HG02642 (cell line): ENCODE data around the gene ATAD3A.
"Not testable (repeated sequence)": the region's sequence is repeated elsewhere in the genome, so short reads cannot be mapped to it uniquely, and the experiment has no call there.

Experiments used
- ATAC-seq: cut with Tn5 transposase; IDR thresholded peaks from one replicate; pipeline ENCODE4 v1.9.1; 2021; ENCODE audit warnings: mild to moderate bottlenecking; ENCODE audit not compliant: unreplicated experiment, poor library complexity

The ATAD3A gene

GRCh38 chr1:1551524-1552262 is 39.7 kb downstream of the ATAD3A start:
- no peak for ATAC-seq

GRCh38 chr1:1552263-1552639 is 40.3 kb downstream of the ATAD3A start:
- no peak for ATAC-seq

GRCh38 chr1:1553821-1554494 is 42.0 kb downstream of the ATAD3A start:
- no peak for ATAC-seq

GRCh38 chr1:1554550-1554925 is 42.6 kb downstream of the ATAD3A start:
- ATAC-seq, result no peak

- no peak for ATAC-seq
These were observed 43.3 kb downstream of the ATAD3A start for GRCh38 chr1:1554926-1555915.

GRCh38 chr1:1556505-1556904 is 44.5 kb downstream of the ATAD3A start:
- no peak for ATAC-seq

GRCh38 chr1:1556961-1557360 is 45.0 kb downstream of the ATAD3A start:
- not testable (repeated sequence) for ATAC-seq

- not testable (repeated sequence) for ATAC-seq
These were observed 45.7 kb downstream of the ATAD3A start for GRCh38 chr1:1557688-1558087.

- no peak for ATAC-seq
These were observed 46.6 kb downstream of the ATAD3A start for GRCh38 chr1:1558591-1558990.

- no peak for ATAC-seq
These were observed 47.1 kb downstream of the ATAD3A start for GRCh38 chr1:1559066-1559465.

- no peak for ATAC-seq
These were observed 48.2 kb downstream of the ATAD3A start for GRCh38 chr1:1560178-1560577.

- ATAC-seq, result no peak
These were observed 50.0 kb downstream of the ATAD3A start for GRCh38 chr1:1561801-1562470.

GRCh38 chr1:1562556-1563195 is 50.7 kb downstream of the ATAD3A start:
- ATAC-seq, result no peak

- no peak for ATAC-seq
These were observed 51.7 kb downstream of the ATAD3A start for GRCh38 chr1:1563688-1564087.

GRCh38 chr1:1564268-1564667 is 52.3 kb downstream of the ATAD3A start:
- no peak for ATAC-seq

GRCh38 chr1:1565340-1565739 is 53.4 kb downstream of the ATAD3A start:
- ATAC-seq, result no peak

- ATAC-seq, result no peak
These were observed 55.4 kb downstream of the ATAD3A start for GRCh38 chr1:1567152-1567875.

- no peak for ATAC-seq
These were observed 55.9 kb downstream of the ATAD3A start for GRCh38 chr1:1567891-1568291.

- ATAC-seq, result no peak
These were observed 57.4 kb downstream of the ATAD3A start for GRCh38 chr1:1569341-1569740.
